ENCODE results near the gene TTLL11.

DNA sequence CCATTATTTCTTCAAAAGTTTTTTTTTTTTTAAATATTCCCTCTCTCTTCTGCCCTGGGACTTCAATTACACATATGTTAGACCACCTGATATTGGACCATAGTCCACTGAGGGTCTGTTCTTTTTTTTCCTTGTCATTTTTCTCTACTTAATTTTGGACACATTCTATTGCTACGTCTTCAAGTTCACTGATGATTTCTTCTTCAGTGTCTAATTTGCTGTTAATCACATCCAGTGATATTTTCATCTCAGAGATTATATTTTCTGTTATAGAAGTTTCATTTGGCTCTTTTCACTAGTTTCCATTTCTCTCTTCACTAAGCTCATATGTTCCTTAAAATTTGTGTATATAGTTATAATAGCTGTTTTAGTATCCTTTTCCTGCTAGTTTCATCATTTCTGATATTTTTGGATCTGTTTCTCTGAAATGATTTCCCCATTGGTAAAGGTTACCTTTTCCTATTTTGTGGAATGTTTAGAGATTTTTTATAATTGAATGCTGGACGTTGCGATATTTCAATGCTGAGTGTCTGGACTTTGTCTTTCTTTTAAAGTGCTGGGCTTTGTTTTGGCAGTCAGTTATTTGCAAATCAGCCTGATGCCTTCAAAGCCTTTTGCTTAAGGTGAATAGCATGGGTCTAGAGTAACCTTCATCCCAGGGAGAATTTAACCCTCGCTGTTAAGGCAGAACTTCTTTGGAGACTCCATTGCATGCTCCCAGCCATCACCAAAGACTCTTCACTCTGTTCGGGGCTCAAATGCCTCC, 111.8 kb downstream of the TTLL11 start:
- TF ChIP-seq STAT1 (IDR thresholded peaks at IDR 0.05; ENCODE audit: unreplicated experiment) (no peak), POLR2AphosphoS5 (IDR thresholded peaks at IDR 0.05; ENCODE audit: low read depth) (no peak), EZH2 (IDR thresholded peaks at IDR 0.05; ENCODE audit: low read depth, unreplicated experiment) (no peak), EZH2phosphoT487 (IDR thresholded peaks at IDR 0.05; ENCODE audit: unreplicated experiment) (no peak), CREB1 (CRISPR knock-in tag; IDR thresholded peaks at IDR 0.05; ENCODE audit: low read depth) (no peak), ZNF114 (CRISPR knock-in tag; IDR thresholded peaks at IDR 0.05) (no peak), NANOG (IDR thresholded peaks at IDR 0.05; ENCODE audit: borderline replicate concordance) (no peak), ZNF331 (CRISPR knock-in tag; IDR thresholded peaks at IDR 0.05; ENCODE audit: low read depth) (no peak), JUNB (IDR thresholded peaks at IDR 0.05; ENCODE audit: unreplicated experiment) (no peak)
- TF ChIP-seq, protein P1, sequence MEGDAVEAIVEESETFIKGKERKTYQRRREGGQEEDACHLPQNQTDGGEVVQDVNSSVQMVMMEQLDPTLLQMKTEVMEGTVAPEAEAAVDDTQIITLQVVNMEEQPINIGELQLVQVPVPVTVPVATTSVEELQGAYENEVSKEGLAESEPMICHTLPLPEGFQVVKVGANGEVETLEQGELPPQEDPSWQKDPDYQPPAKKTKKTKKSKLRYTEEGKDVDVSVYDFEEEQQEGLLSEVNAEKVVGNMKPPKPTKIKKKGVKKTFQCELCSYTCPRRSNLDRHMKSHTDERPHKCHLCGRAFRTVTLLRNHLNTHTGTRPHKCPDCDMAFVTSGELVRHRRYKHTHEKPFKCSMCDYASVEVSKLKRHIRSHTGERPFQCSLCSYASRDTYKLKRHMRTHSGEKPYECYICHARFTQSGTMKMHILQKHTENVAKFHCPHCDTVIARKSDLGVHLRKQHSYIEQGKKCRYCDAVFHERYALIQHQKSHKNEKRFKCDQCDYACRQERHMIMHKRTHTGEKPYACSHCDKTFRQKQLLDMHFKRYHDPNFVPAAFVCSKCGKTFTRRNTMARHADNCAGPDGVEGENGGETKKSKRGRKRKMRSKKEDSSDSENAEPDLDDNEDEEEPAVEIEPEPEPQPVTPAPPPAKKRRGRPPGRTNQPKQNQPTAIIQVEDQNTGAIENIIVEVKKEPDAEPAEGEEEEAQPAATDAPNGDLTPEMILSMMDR (conservative IDR thresholded peaks at IDR 0.05; ENCODE audit: low read depth in 2 of 2): no peak
- TF ChIP-seq, protein P2, sequence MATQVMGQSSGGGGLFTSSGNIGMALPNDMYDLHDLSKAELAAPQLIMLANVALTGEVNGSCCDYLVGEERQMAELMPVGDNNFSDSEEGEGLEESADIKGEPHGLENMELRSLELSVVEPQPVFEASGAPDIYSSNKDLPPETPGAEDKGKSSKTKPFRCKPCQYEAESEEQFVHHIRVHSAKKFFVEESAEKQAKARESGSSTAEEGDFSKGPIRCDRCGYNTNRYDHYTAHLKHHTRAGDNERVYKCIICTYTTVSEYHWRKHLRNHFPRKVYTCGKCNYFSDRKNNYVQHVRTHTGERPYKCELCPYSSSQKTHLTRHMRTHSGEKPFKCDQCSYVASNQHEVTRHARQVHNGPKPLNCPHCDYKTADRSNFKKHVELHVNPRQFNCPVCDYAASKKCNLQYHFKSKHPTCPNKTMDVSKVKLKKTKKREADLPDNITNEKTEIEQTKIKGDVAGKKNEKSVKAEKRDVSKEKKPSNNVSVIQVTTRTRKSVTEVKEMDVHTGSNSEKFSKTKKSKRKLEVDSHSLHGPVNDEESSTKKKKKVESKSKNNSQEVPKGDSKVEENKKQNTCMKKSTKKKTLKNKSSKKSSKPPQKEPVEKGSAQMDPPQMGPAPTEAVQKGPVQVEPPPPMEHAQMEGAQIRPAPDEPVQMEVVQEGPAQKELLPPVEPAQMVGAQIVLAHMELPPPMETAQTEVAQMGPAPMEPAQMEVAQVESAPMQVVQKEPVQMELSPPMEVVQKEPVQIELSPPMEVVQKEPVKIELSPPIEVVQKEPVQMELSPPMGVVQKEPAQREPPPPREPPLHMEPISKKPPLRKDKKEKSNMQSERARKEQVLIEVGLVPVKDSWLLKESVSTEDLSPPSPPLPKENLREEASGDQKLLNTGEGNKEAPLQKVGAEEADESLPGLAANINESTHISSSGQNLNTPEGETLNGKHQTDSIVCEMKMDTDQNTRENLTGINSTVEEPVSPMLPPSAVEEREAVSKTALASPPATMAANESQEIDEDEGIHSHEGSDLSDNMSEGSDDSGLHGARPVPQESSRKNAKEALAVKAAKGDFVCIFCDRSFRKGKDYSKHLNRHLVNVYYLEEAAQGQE (IDR thresholded peaks at IDR 0.05; ENCODE audit: unreplicated experiment): no peak
- TF ChIP-seq, protein P3, sequence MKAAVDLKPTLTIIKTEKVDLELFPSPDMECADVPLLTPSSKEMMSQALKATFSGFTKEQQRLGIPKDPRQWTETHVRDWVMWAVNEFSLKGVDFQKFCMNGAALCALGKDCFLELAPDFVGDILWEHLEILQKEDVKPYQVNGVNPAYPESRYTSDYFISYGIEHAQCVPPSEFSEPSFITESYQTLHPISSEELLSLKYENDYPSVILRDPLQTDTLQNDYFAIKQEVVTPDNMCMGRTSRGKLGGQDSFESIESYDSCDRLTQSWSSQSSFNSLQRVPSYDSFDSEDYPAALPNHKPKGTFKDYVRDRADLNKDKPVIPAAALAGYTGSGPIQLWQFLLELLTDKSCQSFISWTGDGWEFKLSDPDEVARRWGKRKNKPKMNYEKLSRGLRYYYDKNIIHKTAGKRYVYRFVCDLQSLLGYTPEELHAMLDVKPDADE (IDR thresholded peaks at IDR 0.05): no peak
- TF ChIP-seq, protein P4, sequence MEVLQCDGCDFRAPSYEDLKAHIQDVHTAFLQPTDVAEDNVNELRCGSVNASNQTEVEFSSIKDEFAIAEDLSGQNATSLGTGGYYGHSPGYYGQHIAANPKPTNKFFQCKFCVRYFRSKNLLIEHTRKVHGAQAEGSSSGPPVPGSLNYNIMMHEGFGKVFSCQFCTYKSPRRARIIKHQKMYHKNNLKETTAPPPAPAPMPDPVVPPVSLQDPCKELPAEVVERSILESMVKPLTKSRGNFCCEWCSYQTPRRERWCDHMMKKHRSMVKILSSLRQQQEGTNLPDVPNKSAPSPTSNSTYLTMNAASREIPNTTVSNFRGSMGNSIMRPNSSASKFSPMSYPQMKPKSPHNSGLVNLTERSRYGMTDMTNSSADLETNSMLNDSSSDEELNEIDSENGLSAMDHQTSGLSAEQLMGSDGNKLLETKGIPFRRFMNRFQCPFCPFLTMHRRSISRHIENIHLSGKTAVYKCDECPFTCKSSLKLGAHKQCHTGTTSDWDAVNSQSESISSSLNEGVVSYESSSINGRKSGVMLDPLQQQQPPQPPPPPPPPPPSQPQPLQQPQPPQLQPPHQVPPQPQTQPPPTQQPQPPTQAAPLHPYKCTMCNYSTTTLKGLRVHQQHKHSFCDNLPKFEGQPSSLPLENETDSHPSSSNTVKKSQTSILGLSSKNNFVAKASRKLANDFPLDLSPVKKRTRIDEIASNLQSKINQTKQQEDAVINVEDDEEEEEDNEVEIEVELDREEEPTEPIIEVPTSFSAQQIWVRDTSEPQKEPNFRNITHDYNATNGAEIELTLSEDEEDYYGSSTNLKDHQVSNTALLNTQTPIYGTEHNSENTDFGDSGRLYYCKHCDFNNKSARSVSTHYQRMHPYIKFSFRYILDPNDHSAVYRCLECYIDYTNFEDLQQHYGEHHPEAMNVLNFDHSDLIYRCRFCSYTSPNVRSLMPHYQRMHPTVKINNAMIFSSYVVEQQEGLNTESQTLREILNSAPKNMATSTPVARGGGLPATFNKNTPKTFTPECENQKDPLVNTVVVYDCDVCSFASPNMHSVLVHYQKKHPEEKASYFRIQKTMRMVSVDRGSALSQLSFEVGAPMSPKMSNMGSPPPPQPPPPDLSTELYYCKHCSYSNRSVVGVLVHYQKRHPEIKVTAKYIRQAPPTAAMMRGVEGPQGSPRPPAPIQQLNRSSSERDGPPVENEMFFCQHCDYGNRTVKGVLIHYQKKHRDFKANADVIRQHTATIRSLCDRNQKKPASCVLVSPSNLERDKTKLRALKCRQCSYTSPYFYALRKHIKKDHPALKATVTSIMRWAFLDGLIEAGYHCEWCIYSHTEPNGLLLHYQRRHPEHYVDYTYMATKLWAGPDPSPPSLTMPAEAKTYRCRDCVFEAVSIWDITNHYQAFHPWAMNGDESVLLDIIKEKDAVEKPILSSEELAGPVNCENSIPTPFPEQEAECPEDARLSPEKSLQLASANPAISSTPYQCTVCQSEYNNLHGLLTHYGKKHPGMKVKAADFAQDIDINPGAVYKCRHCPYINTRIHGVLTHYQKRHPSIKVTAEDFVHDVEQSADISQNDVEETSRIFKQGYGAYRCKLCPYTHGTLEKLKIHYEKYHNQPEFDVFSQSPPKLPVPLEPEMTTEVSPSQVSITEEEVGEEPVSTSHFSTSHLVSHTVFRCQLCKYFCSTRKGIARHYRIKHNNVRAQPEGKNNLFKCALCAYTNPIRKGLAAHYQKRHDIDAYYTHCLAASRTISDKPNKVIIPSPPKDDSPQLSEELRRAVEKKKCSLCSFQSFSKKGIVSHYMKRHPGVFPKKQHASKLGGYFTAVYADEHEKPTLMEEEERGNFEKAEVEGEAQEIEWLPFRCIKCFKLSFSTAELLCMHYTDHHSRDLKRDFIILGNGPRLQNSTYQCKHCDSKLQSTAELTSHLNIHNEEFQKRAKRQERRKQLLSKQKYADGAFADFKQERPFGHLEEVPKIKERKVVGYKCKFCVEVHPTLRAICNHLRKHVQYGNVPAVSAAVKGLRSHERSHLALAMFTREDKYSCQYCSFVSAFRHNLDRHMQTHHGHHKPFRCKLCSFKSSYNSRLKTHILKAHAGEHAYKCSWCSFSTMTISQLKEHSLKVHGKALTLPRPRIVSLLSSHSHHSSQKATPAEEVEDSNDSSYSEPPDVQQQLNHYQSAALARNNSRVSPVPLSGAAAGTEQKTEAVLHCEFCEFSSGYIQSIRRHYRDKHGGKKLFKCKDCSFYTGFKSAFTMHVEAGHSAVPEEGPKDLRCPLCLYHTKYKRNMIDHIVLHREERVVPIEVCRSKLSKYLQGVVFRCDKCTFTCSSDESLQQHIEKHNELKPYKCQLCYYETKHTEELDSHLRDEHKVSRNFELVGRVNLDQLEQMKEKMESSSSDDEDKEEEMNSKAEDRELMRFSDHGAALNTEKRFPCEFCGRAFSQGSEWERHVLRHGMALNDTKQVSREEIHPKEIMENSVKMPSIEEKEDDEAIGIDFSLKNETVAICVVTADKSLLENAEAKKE (CRISPR knock-in tag; IDR thresholded peaks at IDR 0.05): no peak
